PC-3 (cell line): ENCODE data around the gene VIPAS39. TPM values are rescaled to one million over a fixed set of nuclear protein-coding genes. Genes with fewer than 3 reads are reported as not detected.

Experiments
- ATAC-seq: fragments of 200-7000 bp; cut with Tn5 transposase; 2 replicates; pipeline ENCODE4 v1.9.1; 2020; ENCODE audit warnings: mild to moderate bottlenecking, moderate library complexity
- BruUV-seq: library from RNA; stranded (reverse); fragments of 400-500 nt; replicated peaks from 2 replicates; lab custom pipeline; 2021; lab: Mats Ljungman, UMichigan
- CTCF ChIA-PET: fragments of 300-600 bp; sonication (Branson Sonifier 250); formaldehyde crosslinking; loops from one replicate; lab custom pipeline; 2022; ENCODE audit warnings: antibody characterized with exemption; lab: Charles Lee
- POLR2A ChIA-PET: fragments of 300-600 bp; sonication (Branson Sonifier 250); formaldehyde crosslinking; loops from one replicate; lab custom pipeline; 2022; ENCODE audit warnings: antibody characterized with exemption; ENCODE audit not compliant: unreplicated experiment; lab: Charles Lee
- DNase-seq: peaks from one replicate; pipeline ENCODE4 v3.0.0-alpha.2; 2015
- H2AFZ ChIP-seq: fragments of 300-600 bp; sonication (generic); 2 replicates; pipeline ENCODE4 v1.6.0; 2016; ENCODE audit warnings: antibody characterized with exemption, low read length
- H3F3A ChIP-seq: fragments of 300-600 bp; sonication (generic); one replicate; pipeline ENCODE4 v1.6.0; 2017; ENCODE audit warnings: antibody characterized with exemption, low read length, control low read depth, mild to moderate bottlenecking; ENCODE audit not compliant: unreplicated experiment
- H3K27ac ChIP-seq: fragments of 300-600 bp; sonication (generic); 2 replicates; pipeline ENCODE4 v1.5.1; 2016; ENCODE audit warnings: mild to moderate bottlenecking, low read length
- H3K27me3 ChIP-seq: fragments of 300-600 bp; sonication (generic); 2 replicates; pipeline ENCODE4 v1.6.1; 2016; ENCODE audit warnings: low read length, mixed read lengths
- H3K36me3 ChIP-seq: fragments of 300-600 bp; sonication (generic); 2 replicates; pipeline ENCODE4 v1.6.1; 2016; ENCODE audit warnings: low read depth, mixed run types, low read length, mixed read lengths
- H3K4me1 ChIP-seq: fragments of 300-600 bp; sonication (generic); 2 replicates; pipeline ENCODE4 v1.5.1; 2016; ENCODE audit warnings: low read length; ENCODE audit not compliant: insufficient read depth
- H3K4me2 ChIP-seq: fragments of 300-600 bp; sonication (generic); 2 replicates; pipeline ENCODE4 v1.6.0; 2016; ENCODE audit warnings: low read length
- H3K4me3 ChIP-seq: fragments of 300-600 bp; sonication (generic); 2 replicates; pipeline ENCODE4 v1.5.1; 2016; ENCODE audit warnings: mild to moderate bottlenecking, low read length, mixed read lengths
- H3K79me2 ChIP-seq: fragments of 300-600 bp; sonication (generic); 2 replicates; pipeline ENCODE4 v1.6.1; 2017; ENCODE audit warnings: low read length, mixed read lengths
- H3K9ac ChIP-seq: fragments of 300-600 bp; sonication (generic); 2 replicates; pipeline ENCODE4 v1.6.0; 2016; ENCODE audit warnings: mild to moderate bottlenecking, low read length
- H3K9me2 ChIP-seq: fragments of 300-600 bp; sonication (generic); replicated peaks from 2 replicates; pipeline ENCODE4 v1.6.1; 2016; ENCODE audit warnings: mixed run types, low read length, mixed read lengths
- H3K9me3 ChIP-seq: fragments of 300-600 bp; sonication (generic); 2 replicates; pipeline ENCODE4 v1.6.1; 2016; ENCODE audit warnings: low read length, mixed read lengths
- H4K20me1 ChIP-seq: fragments of 300-600 bp; sonication (generic); 2 replicates; pipeline ENCODE4 v1.6.1; 2016; ENCODE audit warnings: low read length, mixed read lengths
- EZH2 ChIP-seq: fragments of 300-600 bp; sonication (generic); IDR thresholded peaks from one replicate; pipeline ENCODE4 v1.6.1; 2017; ENCODE audit warnings: antibody characterized with exemption, mild to moderate bottlenecking, low read length; ENCODE audit not compliant: unreplicated experiment
- EZH2phosphoT487 ChIP-seq: fragments of 300-600 bp; sonication (generic); IDR thresholded peaks from 2 replicates; pipeline ENCODE4 v1.6.1; 2018; ENCODE audit warnings: mild to moderate bottlenecking, antibody characterized with exemption, low read length, borderline replicate concordance
- intact Hi-C: fragments of 100-400 bp; cut with micrococcal nuclease; formaldehyde crosslinking; loops from 2 replicates; pipeline ENCODE4 v1.9.0; 2023
- total RNA-seq: library from RNA; depleted of rRNA; stranded (reverse); fragments of >200 nt; gene quantifications from 2 replicates; pipeline ENCODE4 v1.2.3, GENCODE V29; 2014
- TF ChIP-seq, protein P1 (sequence below): fragments of 300-600 bp; sonication (generic); conservative IDR thresholded peaks from 2 replicates; pipeline ENCODE4 v1.5.1; 2017; ENCODE audit warnings: antibody characterized with exemption, low read depth, mild to moderate bottlenecking, low read length

The VIPAS39 gene
- total RNA-seq, 1 experiment from 2014 or later = 20.2 TPM

DNA sequence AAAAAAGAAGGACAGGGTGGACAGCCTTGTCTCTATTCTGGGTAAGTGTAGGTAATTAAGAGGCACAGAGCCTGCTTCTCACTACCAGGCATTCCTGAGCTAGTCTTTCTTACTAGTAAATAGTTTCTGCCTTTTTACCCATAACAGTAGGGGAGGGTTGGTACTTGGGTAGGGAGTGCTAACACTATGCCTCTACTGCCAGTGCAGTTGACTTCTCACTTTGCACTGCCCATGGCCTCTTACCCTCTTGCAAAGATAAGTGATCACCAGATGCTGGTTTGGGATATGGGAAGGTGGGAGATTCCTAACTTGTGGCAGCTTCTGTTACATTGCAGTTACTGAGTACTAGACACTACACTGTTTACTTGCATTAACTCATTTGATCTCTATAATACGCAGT is 12.1 kb upstream of the VIPAS39 start:
- CTCF ChIA-PET = no interaction called here

DNA sequence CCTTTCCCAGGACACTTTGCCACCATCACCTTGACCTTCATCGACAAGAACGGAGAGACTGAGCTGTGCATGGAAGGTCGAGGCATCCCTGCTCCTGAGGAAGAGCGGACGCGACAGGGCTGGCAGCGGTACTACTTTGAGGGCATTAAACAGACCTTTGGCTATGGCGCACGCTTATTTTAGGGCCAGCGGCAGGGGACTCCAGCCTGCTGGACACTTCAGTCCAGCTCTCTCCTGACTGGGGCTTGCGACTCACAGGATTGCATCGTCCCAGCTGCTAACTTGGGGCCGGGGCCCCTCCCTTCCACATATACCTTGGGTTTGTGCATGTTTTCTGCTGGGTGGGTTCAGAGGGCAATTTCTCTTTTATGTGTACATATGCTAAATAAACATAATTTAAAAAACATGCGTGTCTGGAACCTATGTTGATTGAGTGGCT is 11.7 kb upstream of the VIPAS39 start:
- no peak overlapping the region for H3K4me2 ChIP-seq
- BruUV-seq = TSS peak; percentile 38
- no peaks in the 10 kb centered on the region for H3K9me3 ChIP-seq
- TF ChIP-seq EZH2phosphoT487 = no peak
- TF ChIP-seq, protein P1, sequence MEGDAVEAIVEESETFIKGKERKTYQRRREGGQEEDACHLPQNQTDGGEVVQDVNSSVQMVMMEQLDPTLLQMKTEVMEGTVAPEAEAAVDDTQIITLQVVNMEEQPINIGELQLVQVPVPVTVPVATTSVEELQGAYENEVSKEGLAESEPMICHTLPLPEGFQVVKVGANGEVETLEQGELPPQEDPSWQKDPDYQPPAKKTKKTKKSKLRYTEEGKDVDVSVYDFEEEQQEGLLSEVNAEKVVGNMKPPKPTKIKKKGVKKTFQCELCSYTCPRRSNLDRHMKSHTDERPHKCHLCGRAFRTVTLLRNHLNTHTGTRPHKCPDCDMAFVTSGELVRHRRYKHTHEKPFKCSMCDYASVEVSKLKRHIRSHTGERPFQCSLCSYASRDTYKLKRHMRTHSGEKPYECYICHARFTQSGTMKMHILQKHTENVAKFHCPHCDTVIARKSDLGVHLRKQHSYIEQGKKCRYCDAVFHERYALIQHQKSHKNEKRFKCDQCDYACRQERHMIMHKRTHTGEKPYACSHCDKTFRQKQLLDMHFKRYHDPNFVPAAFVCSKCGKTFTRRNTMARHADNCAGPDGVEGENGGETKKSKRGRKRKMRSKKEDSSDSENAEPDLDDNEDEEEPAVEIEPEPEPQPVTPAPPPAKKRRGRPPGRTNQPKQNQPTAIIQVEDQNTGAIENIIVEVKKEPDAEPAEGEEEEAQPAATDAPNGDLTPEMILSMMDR = no peak
- no peak for TF ChIP-seq EZH2
- no peaks in the 10 kb centered on the region for H3F3A ChIP-seq
- ChIA-PET CTCF (no interaction called here), POLR2A (no interaction called here)
- ATAC-seq (no peak), DNase-seq (no peak)
- H3K9me2 ChIP-seq = no peaks in the 10 kb centered on the region
- H3K27me3 ChIP-seq = no peaks in the 10 kb centered on the region
- no peaks in the 10 kb centered on the region for H4K20me1 ChIP-seq
- H2AFZ ChIP-seq = no peak overlapping the region
- H3K9ac ChIP-seq = no peak overlapping the region
- H3K36me3 ChIP-seq = peaks cover 42% of the 10 kb centered on the region
- intact Hi-C loops = no loop called here
- no peaks in the 10 kb centered on the region for H3K4me1 ChIP-seq
- no peak overlapping the region for H3K4me3 ChIP-seq
- peaks cover 4% of the 10 kb centered on the region for H3K79me2 ChIP-seq
- H3K27ac ChIP-seq = no peak overlapping the region

More for the DNA sequence above, 12.1 kb upstream of the VIPAS39 start:
- no peaks in the 10 kb centered on the region for H3K9me3 ChIP-seq
- DNase-seq = no peak
- peaks cover 37% of the 10 kb centered on the region for H3K36me3 ChIP-seq
- H3K4me1 ChIP-seq = no peaks in the 10 kb centered on the region
- BruUV-seq = no TSS peak
- POLR2A ChIA-PET = no interaction called here
- no peak overlapping the region for H3K4me2 ChIP-seq
- no peak overlapping the region for H3K27ac ChIP-seq
- no peaks in the 10 kb centered on the region for H3K27me3 ChIP-seq
- H3K9ac ChIP-seq = no peak overlapping the region
- H2AFZ ChIP-seq = no peak overlapping the region
- H3K79me2 ChIP-seq = peaks cover 4% of the 10 kb centered on the region
- TF ChIP-seq, protein P1 = no peak
- intact Hi-C loops = no loop called here
- no peaks in the 10 kb centered on the region for H3F3A ChIP-seq
- H3K4me3 ChIP-seq = no peak overlapping the region
- ATAC-seq = peak; percentile 25
- H3K9me2 ChIP-seq = no peaks in the 10 kb centered on the region
- no peaks in the 10 kb centered on the region for H4K20me1 ChIP-seq

DNA sequence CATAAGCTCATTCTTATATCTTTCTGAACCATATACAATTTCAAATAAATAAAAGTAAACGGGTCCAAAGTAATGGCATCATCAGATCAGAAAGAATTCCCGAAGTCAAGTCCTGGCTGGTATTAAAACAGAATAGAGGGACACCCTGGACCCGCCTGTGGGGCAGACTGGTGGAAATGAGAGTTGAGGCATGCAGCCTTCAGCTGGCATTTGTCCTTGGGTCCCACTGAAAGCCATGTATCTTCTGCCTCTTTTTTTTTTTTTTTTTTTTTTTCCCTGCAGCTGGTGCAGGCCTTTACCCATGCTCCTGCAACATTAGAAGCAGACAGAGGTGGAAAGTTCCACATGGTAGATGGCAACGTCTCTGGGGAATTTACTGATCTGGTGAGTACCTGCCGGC is 10.4 kb upstream of the VIPAS39 start:
- no peak for TF ChIP-seq EZH2phosphoT487
- TF ChIP-seq EZH2 = no peak
- TF ChIP-seq, protein P1 = no peak
- no peaks in the 10 kb centered on the region for H3K27me3 ChIP-seq
- no peaks in the 10 kb centered on the region for H3K9me3 ChIP-seq
- ChIA-PET CTCF (no interaction called here), POLR2A (interaction anchor here (0.5 kb wide), 1 partner anchor 363 kb away, joined by 5 read pairs; no protein-coding TSS in a partner anchor)
- peaks cover 48% of the 10 kb centered on the region for H3K36me3 ChIP-seq
- H3K4me3 ChIP-seq = no peak overlapping the region
- no peaks in the 10 kb centered on the region for H3F3A ChIP-seq
- no TSS peak for BruUV-seq
- no peaks in the 10 kb centered on the region for H4K20me1 ChIP-seq
- no peak for ATAC-seq
- H2AFZ ChIP-seq = no peak overlapping the region
- H3K9ac ChIP-seq = no peak overlapping the region
- H3K79me2 ChIP-seq = peaks cover 4% of the 10 kb centered on the region
- intact Hi-C loops = no loop called here
- no peak overlapping the region for H3K27ac ChIP-seq
- no peak for DNase-seq
- H3K4me2 ChIP-seq = no peak overlapping the region
- H3K4me1 ChIP-seq = no peaks in the 10 kb centered on the region
- H3K9me2 ChIP-seq = no peaks in the 10 kb centered on the region
